Femur (tissue), 1 donor: ENCODE results near the gene SYNDIG1L.
A peak's percentile ranks its signal among the peaks of the same experiment; 100 is the strongest.
"Not testable (repeated sequence)": the region's sequence is repeated elsewhere in the genome, so short reads cannot be mapped to it uniquely, and the experiment has no call there.

Source experiments
- DNase-seq: peaks from one replicate; pipeline ENCODE4 v3.0.0-alpha.2; 2017

Gene SYNDIG1L

GRCh38 chr14:74402401-74403251, 23.4 kb downstream of the SYNDIG1L start:
- DNase-seq = peak; percentile 25

DNA sequence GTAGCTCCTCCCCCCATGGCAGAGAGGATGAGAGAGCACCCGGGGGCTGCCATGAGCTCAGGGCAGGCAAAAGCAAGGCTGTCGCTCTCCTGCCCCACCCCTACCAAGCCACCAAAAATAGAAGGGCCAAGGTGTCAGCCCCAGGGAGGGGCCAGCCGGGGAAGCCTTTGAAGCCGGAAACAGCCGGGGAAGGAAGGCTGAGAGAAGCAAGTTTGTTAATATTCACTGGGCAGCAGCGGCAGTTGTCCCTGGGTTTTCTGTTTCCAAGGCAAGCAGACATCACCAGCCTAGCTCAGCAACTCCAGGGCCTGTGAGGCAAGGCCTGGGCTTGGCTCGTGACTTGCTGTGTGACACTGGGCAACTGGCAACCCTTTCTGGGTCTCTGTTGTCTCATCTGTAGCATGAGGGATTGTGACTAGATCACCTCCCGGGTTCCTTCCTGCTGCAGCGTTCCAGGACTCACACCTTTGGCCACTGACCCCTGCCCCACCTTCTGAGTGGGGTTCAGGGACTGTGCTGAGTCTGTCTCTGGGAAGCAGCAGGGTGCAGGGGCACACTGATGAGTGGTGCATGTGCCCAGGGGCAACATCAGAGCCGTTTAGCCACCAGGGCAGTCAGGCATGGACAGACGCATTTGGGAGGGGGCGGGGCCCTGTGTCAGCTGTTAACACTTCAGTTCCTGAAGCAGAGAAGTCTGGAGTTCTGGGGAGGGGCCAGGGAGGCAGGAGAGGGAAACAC, 24.3 kb downstream of the SYNDIG1L start:
- peak; percentile 61 for DNase-seq

DNA sequence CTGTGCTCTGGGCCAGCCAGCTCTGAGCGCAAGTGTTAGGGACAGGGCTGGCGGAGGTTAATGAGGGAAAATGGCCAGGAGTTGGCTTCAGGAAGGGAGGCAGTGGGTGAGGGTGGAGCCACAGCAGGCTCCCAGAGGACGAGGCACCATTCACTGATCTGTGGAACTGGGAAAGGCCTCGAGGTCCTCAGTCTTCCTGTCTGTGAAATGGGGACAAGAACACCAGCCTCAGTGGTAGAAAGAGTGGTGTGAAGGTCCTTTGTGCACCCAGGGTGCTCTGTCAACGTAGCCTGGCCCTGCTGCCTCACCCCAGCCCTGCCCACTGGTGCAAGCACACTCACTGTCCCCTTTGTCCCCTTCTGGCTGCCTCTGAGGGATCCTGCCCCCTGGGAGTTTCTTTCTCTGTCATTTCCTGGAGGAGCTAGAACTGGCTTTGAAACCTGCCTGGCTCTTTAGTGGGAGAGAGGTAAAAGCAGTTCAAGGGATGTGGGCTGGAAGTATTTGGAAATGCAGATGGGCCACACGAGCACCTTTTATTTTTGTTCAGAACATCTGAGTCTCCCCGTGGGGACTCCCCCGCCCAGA, 25.0 kb downstream of the SYNDIG1L start:
- DNase-seq = no peak

DNA sequence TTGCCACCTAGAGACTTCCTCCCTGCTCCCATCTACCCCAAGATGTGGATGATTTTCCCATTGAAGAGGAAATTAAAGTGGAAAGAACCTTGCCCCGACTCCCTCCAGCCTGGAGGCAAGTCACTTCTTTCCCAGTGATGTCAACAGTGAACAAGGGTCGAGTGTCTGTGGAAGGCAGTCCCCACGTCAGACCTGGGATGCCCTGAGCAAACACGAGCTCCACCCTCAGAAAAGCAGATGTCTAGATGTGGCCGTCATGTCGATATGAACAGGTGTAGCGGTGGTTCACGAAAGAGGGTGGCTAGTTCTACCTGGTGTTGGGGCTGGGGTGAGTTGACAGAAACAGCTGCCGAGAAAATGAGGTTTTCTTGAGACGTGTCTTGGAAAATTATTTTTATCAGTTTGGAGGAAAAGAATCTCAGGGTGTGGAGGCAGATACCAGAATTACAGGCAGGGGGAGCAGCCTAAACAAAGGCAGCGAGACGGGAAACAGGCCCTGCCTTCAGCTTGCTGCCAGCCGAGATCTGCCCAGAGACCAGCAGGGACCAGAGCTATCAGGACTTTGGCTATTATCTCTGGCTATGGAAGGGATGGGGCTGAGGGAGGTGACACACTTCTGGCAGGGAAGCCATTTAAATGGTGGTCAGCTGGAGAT, 25.9 kb downstream of the SYNDIG1L start:
- no peak for DNase-seq

DNA sequence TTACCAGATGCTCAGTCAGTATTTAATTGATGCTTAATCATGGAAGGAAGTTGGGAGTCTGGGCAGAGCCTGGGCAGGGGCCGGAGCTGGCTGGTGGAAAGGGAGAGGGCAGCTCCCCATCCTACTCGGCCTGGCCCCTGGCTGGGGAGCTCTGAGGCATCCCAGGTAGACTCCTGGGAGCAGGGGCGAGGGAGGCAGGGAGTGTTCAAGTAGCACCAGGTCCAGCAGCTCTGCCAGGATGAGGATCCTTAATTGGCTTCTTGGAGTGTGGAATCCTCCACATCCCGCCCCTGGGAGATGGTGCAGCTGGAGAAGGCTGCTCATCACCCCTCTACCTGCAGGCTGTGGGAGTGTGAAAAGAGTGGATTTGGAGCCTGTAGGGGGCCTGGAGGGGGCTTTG, 30.9 kb downstream of the SYNDIG1L start:
- no peak for DNase-seq

- DNase-seq = no peak
Measured at GRCh38 chr14:74394549-74394948, 31.5 kb downstream of the SYNDIG1L start.

- no peak for DNase-seq
Measured at GRCh38 chr14:74392616-74393570, 33.1 kb downstream of the SYNDIG1L start.

DNA sequence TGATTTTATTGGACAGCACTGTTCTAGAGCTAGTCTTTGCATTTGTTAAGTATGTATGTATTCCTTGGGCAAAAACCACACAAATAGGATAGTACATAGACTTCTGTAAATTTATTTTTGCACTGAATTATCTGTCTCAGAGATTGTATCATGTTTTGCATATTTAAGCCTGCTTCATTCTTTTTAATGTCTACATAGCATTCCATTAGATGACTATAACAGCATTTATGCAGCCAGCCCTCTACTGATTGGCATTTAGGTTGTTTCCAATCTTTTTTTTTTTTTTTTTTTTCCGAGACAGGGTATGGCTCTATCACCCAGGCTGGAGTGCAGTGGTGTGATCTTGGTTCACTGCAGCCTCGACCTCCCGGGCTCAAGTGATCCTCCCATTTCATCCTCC, 34.5 kb downstream of the SYNDIG1L start:
- no peak for DNase-seq

GRCh38 chr14:74390505-74390904, 35.5 kb downstream of the SYNDIG1L start:
- not testable (repeated sequence) for DNase-seq

DNA sequence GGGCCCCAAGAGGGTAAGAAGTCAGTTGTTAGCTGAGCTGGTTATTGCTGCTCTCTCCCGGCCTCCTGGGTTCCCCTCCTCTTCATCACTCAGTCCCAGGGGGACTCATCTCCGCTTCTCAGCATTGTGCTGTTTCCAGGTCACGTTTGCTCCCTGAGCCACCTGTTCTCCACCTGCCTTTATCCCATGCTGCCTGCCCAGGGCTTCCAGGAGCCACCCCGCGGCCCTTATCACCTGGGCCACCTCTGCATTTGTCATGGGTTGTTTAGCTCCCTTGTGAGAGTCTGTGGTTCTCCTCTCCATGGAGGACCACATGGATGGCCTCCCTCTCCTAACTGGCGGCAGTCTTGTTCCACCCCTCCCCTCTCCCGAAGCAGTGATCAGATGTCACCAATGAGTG, 36.0 kb downstream of the SYNDIG1L start:
- no peak for DNase-seq

- DNase-seq = no peak
Measured at GRCh38 chr14:74382231-74382630, 43.8 kb downstream of the SYNDIG1L start.

DNA sequence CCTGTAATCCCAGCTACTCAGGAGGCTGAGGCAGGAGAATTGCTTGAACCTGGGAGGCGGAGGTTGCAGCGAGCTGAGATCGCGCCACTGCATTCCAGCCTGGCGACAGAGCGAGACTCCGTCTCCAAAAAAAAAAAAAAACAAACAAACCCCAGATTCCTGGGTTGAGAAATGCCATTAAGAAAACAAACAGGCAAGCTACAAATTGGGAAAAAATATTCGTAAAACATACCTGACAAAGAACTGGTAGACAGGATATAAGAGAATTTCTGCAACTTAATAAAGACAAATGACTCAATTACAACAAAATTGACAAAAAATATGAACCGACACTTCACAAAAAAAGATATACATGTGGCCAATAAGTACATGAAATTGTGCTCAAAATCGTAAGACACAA, 44.4 kb downstream of the SYNDIG1L start:
- DNase-seq = not testable (repeated sequence)

DNA sequence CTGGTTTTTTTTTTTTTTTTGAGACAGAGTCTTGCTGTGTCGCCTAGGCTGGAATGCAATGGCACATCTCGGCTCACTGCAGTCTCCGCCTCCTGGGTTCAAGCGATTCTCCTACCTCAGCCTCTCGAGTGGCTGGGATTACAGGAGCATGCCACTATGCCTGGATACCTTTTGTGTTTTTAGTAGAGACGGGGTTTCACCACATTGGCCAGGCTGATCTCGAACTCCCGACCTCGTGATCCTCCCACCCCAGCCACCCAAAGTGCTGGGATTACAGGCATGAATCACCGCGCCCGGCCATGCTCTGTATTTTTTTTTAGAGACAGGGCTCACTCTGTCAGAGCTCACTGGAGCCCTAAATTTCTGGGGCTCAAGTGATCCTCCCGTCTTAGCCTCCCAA, 45.2 kb downstream of the SYNDIG1L start:
- DNase-seq = no peak

DNA sequence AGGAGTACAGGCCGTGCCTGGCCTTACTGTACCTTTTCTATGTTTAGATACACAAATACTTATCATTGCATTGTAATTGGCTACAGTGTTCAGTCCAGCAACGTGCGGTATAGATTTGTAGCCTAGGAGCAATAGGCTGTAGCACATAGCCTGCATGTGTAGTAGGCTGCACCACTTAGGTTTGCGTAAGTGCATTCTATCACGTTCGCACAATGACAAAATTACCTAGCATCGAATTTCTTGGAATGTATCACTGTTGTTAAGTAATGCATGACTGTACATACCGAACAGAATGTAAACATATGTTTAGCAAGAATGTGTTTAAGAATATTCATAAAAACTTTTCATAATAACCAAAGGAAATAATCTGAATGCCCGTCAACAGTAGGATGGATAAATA, 45.8 kb downstream of the SYNDIG1L start:
- DNase-seq = no peak

- no peak for DNase-seq
Measured at GRCh38 chr14:74377976-74378690, 47.9 kb downstream of the SYNDIG1L start.

GRCh38 chr14:74368441-74368840, 57.6 kb downstream of the SYNDIG1L start:
- no peak for DNase-seq

GRCh38 chr14:74368026-74368425, 58.0 kb downstream of the SYNDIG1L start:
- DNase-seq = no peak

GRCh38 chr14:74364271-74364880, 61.6 kb downstream of the SYNDIG1L start:
- DNase-seq = no peak

GRCh38 chr14:74362361-74362915, 63.6 kb downstream of the SYNDIG1L start:
- peak; percentile 84 for DNase-seq

DNA sequence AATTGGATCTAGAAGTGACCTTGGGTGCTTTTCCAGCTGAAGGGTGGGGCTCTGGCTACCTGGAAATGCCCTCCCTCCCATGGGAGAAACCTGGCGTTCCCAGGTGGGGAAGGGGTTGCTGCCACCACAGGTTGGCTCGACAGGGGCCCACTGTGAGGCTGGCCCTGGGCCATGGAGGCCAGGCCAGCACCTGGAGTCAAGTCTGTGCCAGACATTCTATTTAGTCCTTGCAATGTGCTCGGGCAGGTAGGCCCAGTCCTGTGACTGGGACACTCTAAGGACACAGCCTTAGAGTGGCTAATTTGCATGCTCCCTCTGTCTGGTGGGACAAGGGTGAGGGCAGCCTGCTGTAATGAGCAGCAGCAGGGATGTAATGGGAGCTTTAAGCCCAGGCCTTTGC, 65.8 kb downstream of the SYNDIG1L start:
- no peak for DNase-seq
